Measurements from ENCODE around the gene RAB6B.

The RAB6B gene

DNA sequence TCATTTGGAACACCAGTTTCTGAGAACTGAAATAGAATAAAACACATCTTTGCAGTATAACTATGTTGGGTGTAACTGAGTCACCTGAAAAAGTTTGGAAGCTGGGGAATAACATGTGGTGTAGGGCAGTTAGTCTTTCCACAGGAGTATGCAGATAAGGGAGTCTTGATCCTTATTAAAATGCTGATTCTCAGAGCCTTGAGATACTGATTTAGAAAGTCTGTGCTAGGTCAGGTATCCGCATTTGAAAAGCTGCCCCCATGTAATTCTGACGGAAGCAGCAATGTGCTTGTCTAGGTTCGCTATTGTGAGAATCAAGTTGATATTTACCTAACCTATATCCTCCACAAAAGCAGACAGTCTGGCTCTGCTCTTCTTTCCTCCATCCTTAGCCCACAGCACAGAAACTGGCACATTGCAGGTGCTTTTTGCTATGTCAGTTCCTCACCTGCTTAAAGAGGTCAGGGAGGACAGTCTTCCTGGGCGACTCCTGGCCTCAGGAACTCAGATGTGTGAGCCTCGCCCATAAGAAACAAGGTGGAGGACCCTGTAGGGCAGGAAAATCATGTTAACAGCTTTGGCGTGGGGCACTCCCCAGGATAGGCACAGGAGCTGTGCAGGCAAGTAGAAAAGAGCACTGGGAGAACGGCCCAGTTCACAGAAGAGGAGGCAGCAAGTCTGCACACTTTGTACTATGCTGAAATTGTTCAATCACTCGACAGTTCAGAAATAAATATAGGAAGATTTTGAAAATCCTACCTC, 117.7 kb downstream of the RAB6B start:
- TF ChIP-seq, protein P1, sequence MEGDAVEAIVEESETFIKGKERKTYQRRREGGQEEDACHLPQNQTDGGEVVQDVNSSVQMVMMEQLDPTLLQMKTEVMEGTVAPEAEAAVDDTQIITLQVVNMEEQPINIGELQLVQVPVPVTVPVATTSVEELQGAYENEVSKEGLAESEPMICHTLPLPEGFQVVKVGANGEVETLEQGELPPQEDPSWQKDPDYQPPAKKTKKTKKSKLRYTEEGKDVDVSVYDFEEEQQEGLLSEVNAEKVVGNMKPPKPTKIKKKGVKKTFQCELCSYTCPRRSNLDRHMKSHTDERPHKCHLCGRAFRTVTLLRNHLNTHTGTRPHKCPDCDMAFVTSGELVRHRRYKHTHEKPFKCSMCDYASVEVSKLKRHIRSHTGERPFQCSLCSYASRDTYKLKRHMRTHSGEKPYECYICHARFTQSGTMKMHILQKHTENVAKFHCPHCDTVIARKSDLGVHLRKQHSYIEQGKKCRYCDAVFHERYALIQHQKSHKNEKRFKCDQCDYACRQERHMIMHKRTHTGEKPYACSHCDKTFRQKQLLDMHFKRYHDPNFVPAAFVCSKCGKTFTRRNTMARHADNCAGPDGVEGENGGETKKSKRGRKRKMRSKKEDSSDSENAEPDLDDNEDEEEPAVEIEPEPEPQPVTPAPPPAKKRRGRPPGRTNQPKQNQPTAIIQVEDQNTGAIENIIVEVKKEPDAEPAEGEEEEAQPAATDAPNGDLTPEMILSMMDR (IDR thresholded peaks at IDR 0.05), result no peak
- no peak overlapping the region for H3K27ac ChIP-seq
- no peak overlapping the region for H3K4me3 ChIP-seq (ENCODE audit: low read depth, low read length)
- H3K36me3 ChIP-seq (ENCODE audit: control insufficient read depth, insufficient read depth, low read length), result no peaks in the 10 kb centered on the region
- H3K27me3 ChIP-seq (ENCODE audit: control insufficient read depth, insufficient read depth, low read length), result no peaks in the 10 kb centered on the region
- no peak overlapping the region for H2AFZ ChIP-seq
- H3K4me2 ChIP-seq (ENCODE audit: low read length), result no peak overlapping the region
- no peaks in the 10 kb centered on the region for H3K79me2 ChIP-seq
- no peaks in the 10 kb centered on the region for H3K9me3 ChIP-seq (ENCODE audit: control insufficient read depth, low read length)
- no peaks in the 10 kb centered on the region for H3K4me1 ChIP-seq
- H3K9ac ChIP-seq, result no peak overlapping the region

DNA sequence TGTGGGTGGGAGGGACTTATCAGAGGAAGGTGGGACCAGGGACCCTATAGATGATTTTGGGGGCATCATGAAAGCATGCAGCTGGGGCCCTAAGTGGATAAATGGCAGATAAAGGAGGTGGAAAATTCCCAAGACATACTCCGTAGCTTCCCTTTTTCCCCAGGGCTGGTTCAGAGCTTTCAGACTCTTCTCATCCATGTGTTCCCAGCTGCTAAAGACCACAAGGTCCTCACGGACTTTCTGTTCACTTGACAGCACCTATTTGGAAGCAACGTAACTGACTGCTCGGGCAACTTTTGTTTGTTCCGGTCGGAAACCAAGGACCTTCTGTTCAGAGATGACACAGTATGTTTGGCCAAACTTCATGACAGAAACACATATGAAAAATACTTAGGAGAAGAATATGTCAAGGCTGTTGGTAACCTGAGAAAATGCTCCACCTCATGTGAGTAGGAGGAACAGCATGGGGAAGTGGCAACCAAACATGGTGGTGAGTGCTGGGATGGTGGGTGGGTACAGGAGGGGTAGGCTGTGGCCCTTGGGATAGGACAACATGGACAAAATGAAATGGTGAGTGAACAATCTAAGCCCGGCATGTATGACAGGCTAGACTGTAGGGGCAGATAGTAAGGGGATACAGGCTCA, 118.8 kb downstream of the RAB6B start:
- Histone ChIP-seq H3K27ac (no peak overlapping the region), H3K79me2 (no peaks in the 10 kb centered on the region), H2AFZ (no peak overlapping the region), H3K27me3 (ENCODE audit: control insufficient read depth, insufficient read depth, low read length) (no peaks in the 10 kb centered on the region), H3K4me1 (no peaks in the 10 kb centered on the region), H3K4me2 (ENCODE audit: low read length) (no peak overlapping the region), H3K9ac (no peak overlapping the region), H3K36me3 (ENCODE audit: control insufficient read depth, insufficient read depth, low read length) (no peaks in the 10 kb centered on the region), H3K9me3 (ENCODE audit: control insufficient read depth, low read length) (no peaks in the 10 kb centered on the region), H3K4me3 (ENCODE audit: low read depth, low read length) (no peak overlapping the region)
- TF ChIP-seq, protein P1 (IDR thresholded peaks at IDR 0.05), result no peak

DNA sequence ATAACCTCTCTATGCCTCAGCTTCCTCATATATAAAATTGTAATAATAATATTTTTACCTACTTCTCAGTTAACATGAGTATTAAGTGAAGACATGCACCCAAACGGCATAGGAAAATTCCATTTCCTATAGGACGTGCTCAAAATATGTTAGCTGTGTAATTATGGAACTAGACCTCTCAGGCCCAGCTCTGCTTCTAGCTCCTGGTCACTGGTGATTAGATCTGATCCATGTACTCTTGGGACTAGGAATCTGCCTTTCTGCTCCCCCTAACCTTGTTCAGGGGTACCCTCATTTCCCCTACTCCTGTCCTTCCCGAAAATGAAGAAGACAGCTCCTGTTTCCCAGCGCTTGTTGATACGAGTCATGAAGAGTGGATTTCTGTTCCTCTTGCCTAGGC, 119.8 kb downstream of the RAB6B start:
- H3K4me2 ChIP-seq (ENCODE audit: low read length), result no peak overlapping the region

DNA sequence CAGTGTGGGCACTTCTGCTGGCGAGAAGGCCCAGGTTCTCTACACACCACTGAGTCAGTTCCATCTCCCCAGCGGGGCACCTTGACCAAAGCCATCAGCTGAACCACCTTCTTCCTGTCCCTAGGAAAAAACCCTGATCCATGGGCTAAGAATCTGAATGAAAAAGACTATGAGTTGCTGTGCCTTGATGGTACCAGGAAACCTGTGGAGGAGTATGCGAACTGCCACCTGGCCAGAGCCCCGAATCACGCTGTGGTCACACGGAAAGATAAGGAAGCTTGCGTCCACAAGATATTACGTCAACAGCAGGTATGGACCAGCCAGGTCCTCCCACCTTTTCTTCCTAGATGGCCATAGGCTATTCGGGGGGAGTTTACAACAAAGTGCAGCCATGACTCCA, 120.4 kb downstream of the RAB6B start:
- Histone ChIP-seq H3K4me1 (no peaks in the 10 kb centered on the region), H3K27ac (no peak overlapping the region), H3K4me2 (ENCODE audit: low read length) (no peak overlapping the region), H2AFZ (no peak overlapping the region), H3K9me3 (ENCODE audit: control insufficient read depth, low read length) (no peaks in the 10 kb centered on the region), H3K36me3 (ENCODE audit: control insufficient read depth, insufficient read depth, low read length) (no peaks in the 10 kb centered on the region), H3K4me3 (ENCODE audit: low read depth, low read length) (no peak overlapping the region), H3K27me3 (ENCODE audit: control insufficient read depth, insufficient read depth, low read length) (no peaks in the 10 kb centered on the region), H3K9ac (no peak overlapping the region), H3K79me2 (no peaks in the 10 kb centered on the region)
- TF ChIP-seq, protein P1 (IDR thresholded peaks at IDR 0.05), result no peak

More for the DNA sequence above, 119.8 kb downstream of the RAB6B start:
- Histone ChIP-seq H3K9ac (no peak overlapping the region), H2AFZ (no peak overlapping the region), H3K4me3 (ENCODE audit: low read depth, low read length) (no peak overlapping the region), H3K36me3 (ENCODE audit: control insufficient read depth, insufficient read depth, low read length) (no peaks in the 10 kb centered on the region), H3K27me3 (ENCODE audit: control insufficient read depth, insufficient read depth, low read length) (no peaks in the 10 kb centered on the region), H3K4me1 (no peaks in the 10 kb centered on the region), H3K9me3 (ENCODE audit: control insufficient read depth, low read length) (no peaks in the 10 kb centered on the region), H3K27ac (no peak overlapping the region), H3K79me2 (no peaks in the 10 kb centered on the region)
- TF ChIP-seq, protein P1 (IDR thresholded peaks at IDR 0.05), result no peak

All from parathyroid adenoma (tissue), 2 donors.